Ovary (tissue), 3 donors: Measurements from ENCODE around the gene DPF3.

Experiments used
- CTCF ChIP-seq, 3 donors: fragments of 450-650 bp in 2 of 3; fragments of 200-600 bp in 1 of 3; IDR thresholded peaks; one replicate each; pipeline versions ENCODE4 v1.5.1 to v1.8.0; 2016 to 2022; ENCODE audit warnings: antibody characterized with exemption in 3 of 3, mild to moderate bottlenecking in 1 of 3
- POLR2A ChIP-seq: fragments of 450-650 bp; IDR thresholded peaks from one replicate; pipeline ENCODE4 v1.6.1; 2017; ENCODE audit warnings: antibody characterized with exemption, mild to moderate bottlenecking, moderate library complexity
- donor health status: DM: no; HTN: no; CAD: no.

- TF ChIP-seq CTCF (IDR thresholded peaks at IDR 0.05) (no peak), POLR2A (no peak)
These were observed 77.6 kb downstream of the DPF3 start for GRCh38 chr14:72816287-72816686.
